Endothelial cell of umbilical vein (primary cell): Measurements from ENCODE around the gene PRDM1. TPM values are rescaled to one million over a fixed set of nuclear protein-coding genes. Genes with fewer than 3 reads are reported as not detected.

Experiments used
- BruUV-seq: library from RNA; stranded (reverse); fragments of 400-500 nt; replicated peaks from 2 replicates; lab custom pipeline; 2021; lab: Mats Ljungman, UMichigan
- CTCF ChIA-PET: fragments of 300-600, 350-600 bp; sonication (Branson Sonifier 250); formaldehyde crosslinking; loops from one replicate; lab custom pipeline; 2021; ENCODE audit warnings: antibody characterized with exemption, inconsistent platforms; lab: Charles Lee
- POLR2A ChIA-PET: fragments of 300-600, 350-600 bp; sonication (Branson Sonifier 250); formaldehyde crosslinking; loops from one replicate; lab custom pipeline; 2021; ENCODE audit warnings: antibody characterized with exemption, inconsistent platforms; lab: Charles Lee
- DNase-seq: peaks from one replicate; pipeline ENCODE4 v3.0.0-alpha.2; 2011; ENCODE audit warnings: low read depth, low spot score
- FAIRE-seq: peaks from 2 replicates; lab custom pipeline; 2011; peaks lifted over from hg19 to GRCh38; lab: Jason Lieb, UNC
- H2AFZ ChIP-seq: 2 replicates; pipeline ENCODE4 v1.6.0; 2012; ENCODE audit warnings: low read depth, low read length, control low read depth, inconsistent platforms
- H3K27ac ChIP-seq: 2 replicates; pipeline ENCODE4 v1.5.1; 2011; ENCODE audit warnings: low read depth, mild to moderate bottlenecking, control low read depth, low read length, moderate library complexity; ENCODE audit not compliant: insufficient read depth
- H3K27me3 ChIP-seq, 2 experiments: 2 replicates each; pipeline versions ENCODE4 v1.6.0 to v1.6.1; 2011; ENCODE audit warnings: low read length in 2 of 2, mixed read lengths in 1 of 2; ENCODE audit not compliant: control insufficient read depth in 2 of 2, insufficient read depth in 2 of 2
- H3K36me3 ChIP-seq, 2 experiments: 2 replicates in 1 of 2; 3 replicates in 1 of 2; pipeline ENCODE4 v1.5.1; 2011; ENCODE audit warnings: low read length in 2 of 2, mild to moderate bottlenecking in 1 of 2, moderate library complexity in 1 of 2; ENCODE audit not compliant: control insufficient read depth in 2 of 2, insufficient read depth in 2 of 2; ENCODE audit errors: extremely low read depth in 1 of 2
- H3K4me1 ChIP-seq: 3 replicates; pipeline ENCODE4 v1.5.1; 2011; ENCODE audit warnings: mild to moderate bottlenecking, low read length; ENCODE audit not compliant: control insufficient read depth, insufficient read depth; ENCODE audit errors: extremely low read depth
- H3K4me2 ChIP-seq: 2 replicates; pipeline ENCODE4 v1.6.1; 2011; ENCODE audit warnings: low read length, control low read depth, mixed read lengths; ENCODE audit not compliant: insufficient read depth
- H3K4me3 ChIP-seq, 3 experiments: fragments of 200-600 bp in 1 of 3; sonication (generic), shearing (Covaris generic) in 1 of 3; replicated peaks in 1 of 3; 2 replicates each; pipeline ENCODE4 v1.5.1; 2011 to 2016; ENCODE audit warnings: control low read depth in 3 of 3, low read length in 3 of 3, mild to moderate bottlenecking in 2 of 3, inconsistent platforms in 1 of 3, low read depth in 1 of 3, moderate library complexity in 1 of 3; ENCODE audit not compliant: insufficient read depth in 1 of 3
- H3K79me2 ChIP-seq: 2 replicates; pipeline ENCODE4 v1.6.0; 2012; ENCODE audit warnings: low read length, inconsistent platforms; ENCODE audit not compliant: control insufficient read depth, insufficient read depth
- H3K9ac ChIP-seq: replicated peaks from 2 replicates; pipeline ENCODE3; 2011; ENCODE audit warnings: low read length, control low read depth; ENCODE audit not compliant: insufficient read depth; ENCODE audit errors: extremely low read depth
- H3K9me1 ChIP-seq: replicated peaks from 3 replicates; pipeline ENCODE4 v1.6.0; 2011; ENCODE audit warnings: mild to moderate bottlenecking, low read length; ENCODE audit not compliant: control insufficient read depth, insufficient read depth; ENCODE audit errors: extremely low read depth
- H3K9me3 ChIP-seq: replicated peaks from 2 replicates; pipeline ENCODE4 v1.5.1; 2012; ENCODE audit warnings: low read length, inconsistent platforms; ENCODE audit not compliant: control insufficient read depth, insufficient read depth
- H4K20me1 ChIP-seq: replicated peaks from 2 replicates; pipeline ENCODE3; 2011; ENCODE audit warnings: mild to moderate bottlenecking, low read length; ENCODE audit not compliant: control insufficient read depth, insufficient read depth; ENCODE audit errors: extremely low read depth
- CTCF ChIP-seq, 2 donors: IDR thresholded peaks; 1 replicate in 1 of 2; 2 replicates in 1 of 2; pipeline ENCODE4 v1.5.1; 2011; ENCODE audit warnings: low read length in 2 of 2, mild to moderate bottlenecking in 2 of 2, moderate library complexity in 2 of 2, control low read depth in 1 of 2, inconsistent platforms in 1 of 2, low read depth in 1 of 2; ENCODE audit not compliant: insufficient read depth in 1 of 2; ENCODE audit errors: extremely low read depth in 1 of 2
- EZH2 ChIP-seq: IDR thresholded peaks from 2 replicates; pipeline ENCODE4 v1.6.1; 2012; ENCODE audit warnings: borderline replicate concordance, low read depth, mild to moderate bottlenecking, moderate library complexity, low read length, inconsistent platforms; ENCODE audit not compliant: severe bottlenecking
- GATA2 ChIP-seq: IDR thresholded peaks from 2 replicates; pipeline ENCODE4 v1.7.0; 2011; ENCODE audit warnings: low read depth, mild to moderate bottlenecking, moderate library complexity, mixed read lengths, low read length; ENCODE audit not compliant: insufficient read length, insufficient read depth
- JUN ChIP-seq: IDR thresholded peaks from 2 replicates; pipeline ENCODE4 v1.6.1; 2011; ENCODE audit warnings: borderline replicate concordance, low read depth; ENCODE audit not compliant: insufficient read length, insufficient read depth
- MYC ChIP-seq: IDR thresholded peaks from one replicate; pipeline ENCODE4 v1.6.1; 2011; ENCODE audit warnings: mild to moderate bottlenecking, low read depth, low read length
- POLR2A ChIP-seq: IDR thresholded peaks from 2 replicates; pipeline ENCODE4 v1.6.1; 2012; ENCODE audit warnings: low read depth, mild to moderate bottlenecking, control low read depth, low read length
- POLR2AphosphoS5 ChIP-seq: IDR thresholded peaks from 2 replicates; pipeline ENCODE4 v1.6.1; 2012; ENCODE audit warnings: low read depth, mild to moderate bottlenecking, control low read depth, low read length, moderate library complexity; ENCODE audit not compliant: insufficient read depth
- dilution Hi-C: fragments of 300-500 bp; cut with MboI; formaldehyde crosslinking; loops from one replicate; pipeline ENCODE4 v1.15.0; 2019; ENCODE audit warnings: low sequenced_read_pairs; ENCODE audit not compliant: extremely low pct_ligation_motif_present
- intact Hi-C: fragments of 100-400 bp; cut with micrococcal nuclease; formaldehyde crosslinking; loops from one replicate; pipeline ENCODE4 v1.10.0; 2022
- polyA plus RNA-seq, 4 experiments: library from polyadenylated mRNA; depleted of rRNA in 3 of 4; stranded (reverse) in 3 of 4; unstranded in 1 of 4; fragments of >200 nt; gene quantifications; 2 replicates each; pipeline versions ENCODE4 v1.2.1 to v1.2.3, GENCODE V29; 2011 to 2012; ENCODE audit warnings: missing spikeins in 1 of 4
- total RNA-seq: library from RNA; stranded (reverse); gene quantifications from 2 replicates; pipeline ENCODE4 v1.2.3, GENCODE V29; 2021
- TF ChIP-seq, protein P1 (sequence below): IDR thresholded peaks from 2 replicates; pipeline ENCODE4 v1.6.1; 2011; ENCODE audit not compliant: insufficient read depth, insufficient read length

Gene PRDM1
- total and polyA plus RNA-seq, 2 donors (not counting 3 experiments of a cell fraction or from before 2014, with no cell fraction given): 0.36 to 2.7 TPM

GRCh38 chr6:106152952-106153351 is 66.8 kb downstream of the PRDM1 start:
- intact Hi-C loops: no loop called here
- CTCF ChIA-PET: no interaction called here
- no peak for FAIRE-seq

More at GRCh38 chr6:106152952-106153351, 66.8 kb downstream of the PRDM1 start:
- POLR2A ChIA-PET: interaction anchor here (0.6 kb wide), 1 partner anchor 24 kb away, joined by 3 read pairs; no protein-coding TSS in a partner anchor
- H3K79me2 ChIP-seq: no peaks in the 10 kb centered on the region
- H3K27me3 ChIP-seq: peaks cover 0 to 2% of the 10 kb centered on the region in 2 experiments
- no peak for TF ChIP-seq POLR2A
- TF ChIP-seq JUN: no peak
- TF ChIP-seq CTCF (IDR thresholded peaks at IDR 0.05; ENCODE audit: extremely low read depth in 1 of 2, insufficient read depth in 1 of 2, low read depth in 1 of 2, low read length in 2 of 2): no peak
- TF ChIP-seq MYC: no peak
- no peak for TF ChIP-seq GATA2
- TF ChIP-seq EZH2: no peak
- TF ChIP-seq, protein P1, sequence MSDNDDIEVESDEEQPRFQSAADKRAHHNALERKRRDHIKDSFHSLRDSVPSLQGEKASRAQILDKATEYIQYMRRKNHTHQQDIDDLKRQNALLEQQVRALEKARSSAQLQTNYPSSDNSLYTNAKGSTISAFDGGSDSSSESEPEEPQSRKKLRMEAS: no peak
- no peak for TF ChIP-seq POLR2AphosphoS5
- no peaks in the 10 kb centered on the region for H3K9me1 ChIP-seq
- no peak overlapping the region for H3K27ac ChIP-seq
- no peak for DNase-seq
- no peaks in the 10 kb centered on the region for H4K20me1 ChIP-seq
- H3K4me2 ChIP-seq: no peak overlapping the region
- H3K9me3 ChIP-seq: no peaks in the 10 kb centered on the region
- H3K36me3 ChIP-seq: no peaks in the 10 kb centered on the region
- H3K4me3 ChIP-seq: no peak overlapping the region
- H3K4me1 ChIP-seq: no peaks in the 10 kb centered on the region
- dilution Hi-C loops: no loop called here
- H2AFZ ChIP-seq: no peak overlapping the region
- BruUV-seq: no TSS peak
- H3K9ac ChIP-seq: no peak overlapping the region
